K562 (cell line): ENCODE data around the gene ALG8. TPM values are rescaled to one million over a fixed set of nuclear protein-coding genes. Genes with fewer than 3 reads are reported as not detected.
A peak's percentile ranks its signal among the peaks of the same experiment; 100 is the strongest.

Experiments used
- CBX3 ChIP-seq, 2 experiments: IDR thresholded peaks; 1 replicate in 1 of 2; 2 replicates in 1 of 2; pipeline ENCODE4 v1.6.1; 2012; ENCODE audit warnings: inconsistent platforms in 2 of 2, low read length in 2 of 2, borderline replicate concordance in 1 of 2, control low read depth in 1 of 2
- CC2D1A ChIP-seq: fragments of 450-650 bp; IDR thresholded peaks from 2 replicates; pipeline ENCODE4 v1.6.1; 2017; ENCODE audit warnings: mild to moderate bottlenecking
- ILF3 ChIP-seq: fragments of 450-650 bp; IDR thresholded peaks from 2 replicates; pipeline ENCODE4 v1.6.1; 2018; ENCODE audit warnings: antibody characterized with exemption, mild to moderate bottlenecking, moderate library complexity, borderline replicate concordance
- KAT2B ChIP-seq: IDR thresholded peaks from one replicate; pipeline ENCODE4 v1.6.1; 2012; ENCODE audit warnings: low read depth, mild to moderate bottlenecking, control low read depth, inconsistent platforms, low read length, moderate library complexity
- KLF10 ChIP-seq: fragments of 250-450 bp; sonication (Bioruptor Pico); IDR thresholded peaks from 2 replicates; pipeline ENCODE4 v1.6.1; 2021; ENCODE audit warnings: matching md5 sums
- NFYB ChIP-seq: IDR thresholded peaks from 2 replicates; pipeline ENCODE4 v1.6.1; 2011; ENCODE audit warnings: mild to moderate bottlenecking, moderate library complexity; ENCODE audit not compliant: insufficient read length; ENCODE audit errors: extremely low read depth
- POU5F1 ChIP-seq: fragments of 150-350 bp; IDR thresholded peaks from 2 replicates; pipeline ENCODE4 v1.6.1; 2014; ENCODE audit warnings: borderline replicate concordance, low read length, low read depth, mild to moderate bottlenecking; ENCODE audit not compliant: partially characterized antibody
- PTRF ChIP-seq: fragments of 450-650 bp; IDR thresholded peaks from 2 replicates; pipeline ENCODE4 v1.6.1; 2016; ENCODE audit warnings: mild to moderate bottlenecking, missing genetic modification characterization, missing compliant biosample characterization
- PTTG1 ChIP-seq: fragments of 450-650 bp; IDR thresholded peaks from 2 replicates; pipeline ENCODE4 v1.6.1; 2016; ENCODE audit warnings: low read depth, mild to moderate bottlenecking, missing genetic modification characterization, missing compliant biosample characterization
- TARDBP ChIP-seq: fragments of 450-650 bp; IDR thresholded peaks from 2 replicates; pipeline ENCODE4 v1.6.1; 2016
- ZNF384 ChIP-seq: IDR thresholded peaks from 2 replicates; pipeline ENCODE4 v1.6.1; 2012; ENCODE audit warnings: low read depth, low read length, improper control_type of control experiment
- ZNF584 ChIP-seq: fragments of 200-800 bp; sonication (Bioruptor generic); IDR thresholded peaks from 2 replicates; pipeline ENCODE4 v1.6.1; 2016; ENCODE audit warnings: low read depth, mild to moderate bottlenecking, missing genetic modification characterization, missing compliant biosample characterization
- ZNF592 ChIP-seq: fragments of 450-650 bp; IDR thresholded peaks from 2 replicates; pipeline ENCODE4 v1.6.1; 2017; ENCODE audit warnings: antibody characterized with exemption, mild to moderate bottlenecking
- ZNF655 ChIP-seq: fragments of 250-450 bp; sonication (Bioruptor Pico); IDR thresholded peaks from 2 replicates; pipeline ENCODE4 v1.5.0; 2021
- ZNF76 ChIP-seq: fragments of 250-450 bp; sonication (Bioruptor Pico); IDR thresholded peaks from 2 replicates; pipeline ENCODE4 v1.4.0; 2020; ENCODE audit warnings: mild to moderate bottlenecking, moderate library complexity, borderline replicate concordance
- polyA plus RNA-seq, 8 experiments: library from polyadenylated mRNA; depleted of rRNA in 4 of 8; stranded (reverse) in 5 of 8; unstranded in 3 of 8; fragments of >200 nt; fragmentation: Nextera tagmentation in 2 of 8; fragmentation: Illumina TruSeq in 1 of 8; extraction: Ambion mirVana in 2 of 8; extraction: Trizol in 1 of 8; gene quantifications; 2 replicates each; pipeline versions ENCODE4 v1.2.1 to v1.2.3, GENCODE V29; 2011 to 2014; ENCODE audit warnings: inconsistent platforms in 1 of 8, missing spikeins in 1 of 8
- total RNA-seq, 7 experiments: library from RNA; depleted of rRNA in 6 of 7; stranded (reverse); fragments of >200 nt in 6 of 7; fragmentation: Illumina TruSeq in 2 of 7; extraction: Trizol in 2 of 7; gene quantifications; 2 replicates each; pipeline versions ENCODE4 v1.2.1 to v1.2.3, GENCODE V29; 2011 to 2021; ENCODE audit warnings: low replicate concordance in 1 of 7
- TF ChIP-seq, protein P1 (sequence below), 2 experiments: IDR thresholded peaks in 1 of 2; conservative IDR thresholded peaks in 1 of 2; 2 replicates each; pipeline ENCODE4 v1.6.1; 2016; ENCODE audit warnings: low read depth in 2 of 2, mild to moderate bottlenecking in 1 of 2, missing compliant biosample characterization in 1 of 2, missing genetic modification characterization in 1 of 2, moderate library complexity in 1 of 2

The ALG8 gene
- total and polyA plus RNA-seq, 9 of the 15 experiments (the other 6 are each of a cell fraction or from before 2014, with no cell fraction given) = 59.3 to 189 (median 106) TPM

GRCh38 chr11:78079232-78080083, 60.0 kb downstream of the ALG8 start, which contains the start of gene NDUFC2 (continued):
- TF ChIP-seq ZNF655 (CRISPR knock-in tag) (no peak), ZNF76 (CRISPR knock-in tag) (no peak), ZNF592 (peak; percentile 81), KLF10 (CRISPR knock-in tag) (no peak), NFYB (no peak), ZNF584 (CRISPR knock-in tag) (no peak), CBX3 (IDR thresholded peaks at IDR 0.05; ENCODE audit: borderline replicate concordance in 1 of 2, low read length in 2 of 2) (peak in 1 of 2 experiments; percentile 85; a peak in 1 of 3 replicates), TARDBP (peak; percentile 61; the same call in 1 of the 2 replicates), CC2D1A (0 out of 2 replicates have a peak, but pooled peaks have one; percentile 11), PTTG1 (tag) (no peak), POU5F1 (no peak), PTRF (no peak), KAT2B (no peak), ILF3 (no peak), ZNF384 (peak; percentile 72)
- TF ChIP-seq, protein P1, sequence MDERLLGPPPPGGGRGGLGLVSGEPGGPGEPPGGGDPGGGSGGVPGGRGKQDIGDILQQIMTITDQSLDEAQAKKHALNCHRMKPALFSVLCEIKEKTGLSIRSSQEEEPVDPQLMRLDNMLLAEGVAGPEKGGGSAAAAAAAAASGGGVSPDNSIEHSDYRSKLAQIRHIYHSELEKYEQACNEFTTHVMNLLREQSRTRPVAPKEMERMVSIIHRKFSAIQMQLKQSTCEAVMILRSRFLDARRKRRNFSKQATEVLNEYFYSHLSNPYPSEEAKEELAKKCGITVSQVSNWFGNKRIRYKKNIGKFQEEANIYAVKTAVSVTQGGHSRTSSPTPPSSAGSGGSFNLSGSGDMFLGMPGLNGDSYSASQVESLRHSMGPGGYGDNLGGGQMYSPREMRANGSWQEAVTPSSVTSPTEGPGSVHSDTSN (CRISPR knock-in tag; IDR thresholded peaks at IDR 0.05; ENCODE audit: low read depth) = no peak
- TF ChIP-seq, protein P1 (tag; conservative IDR thresholded peaks at IDR 0.05; ENCODE audit: low read depth) = no peak
